H9 (cell line): ENCODE results near the gene CELA3A. TPM values are rescaled to one million over a fixed set of nuclear protein-coding genes. Genes with fewer than 3 reads are reported as not detected.

ENCODE experiments used
- DNase-seq: peaks from one replicate; pipeline ENCODE4 v3.0.0-alpha.2; 2017
- H2AFZ ChIP-seq: one replicate; pipeline ENCODE4 v1.6.1; 2013; ENCODE audit warnings: mild to moderate bottlenecking, low read length, control low read depth, moderate library complexity
- H2AK5ac ChIP-seq: 2 replicates; pipeline ENCODE4 v1.6.1; 2013; ENCODE audit warnings: low read length, control low read depth, mixed read lengths; ENCODE audit not compliant: insufficient read length
- H2BK120ac ChIP-seq: one replicate; pipeline ENCODE4 v1.6.1; 2013; ENCODE audit warnings: low read depth, mild to moderate bottlenecking, low read length, control low read depth, inconsistent platforms; ENCODE audit not compliant: poor library complexity, severe bottlenecking
- H2BK12ac ChIP-seq: 2 replicates; pipeline ENCODE4 v1.6.1; 2013; ENCODE audit warnings: low read length, control low read depth, mixed read lengths, low read depth; ENCODE audit not compliant: insufficient read length
- H2BK15ac ChIP-seq: 2 replicates; pipeline ENCODE4 v1.6.1; 2013; ENCODE audit warnings: low read depth, low read length, control low read depth
- H2BK20ac ChIP-seq: one replicate; pipeline ENCODE4 v1.6.1; 2013; ENCODE audit warnings: low read depth, mild to moderate bottlenecking, low read length, control low read depth, inconsistent platforms; ENCODE audit not compliant: poor library complexity, severe bottlenecking
- H2BK5ac ChIP-seq: 2 replicates; pipeline ENCODE4 v1.6.1; 2013; ENCODE audit warnings: low read length, control low read depth, mixed read lengths; ENCODE audit not compliant: insufficient read length
- H3K14ac ChIP-seq: 2 replicates; pipeline ENCODE4 v1.6.1; 2013; ENCODE audit warnings: low read length, control low read depth; ENCODE audit not compliant: insufficient read depth
- H3K18ac ChIP-seq: 2 replicates; pipeline ENCODE4 v1.6.1; 2013; ENCODE audit warnings: low read depth, mild to moderate bottlenecking, mixed read lengths, low read length, control low read depth; ENCODE audit not compliant: insufficient read length
- H3K23ac ChIP-seq: 2 replicates; pipeline ENCODE4 v1.6.1; 2013; ENCODE audit warnings: low read length, control low read depth, mixed read lengths, low read depth; ENCODE audit not compliant: insufficient read length
- H3K23me2 ChIP-seq: 2 replicates; pipeline ENCODE4 v1.6.1; 2013; ENCODE audit warnings: low read depth, mild to moderate bottlenecking, mixed read lengths, low read length, control low read depth; ENCODE audit not compliant: insufficient read length, poor library complexity, severe bottlenecking
- H3K27ac ChIP-seq: 2 replicates; pipeline ENCODE4 v1.5.1; 2013; ENCODE audit warnings: low read length, control low read depth, mixed read lengths, low read depth; ENCODE audit not compliant: insufficient read length
- H3K27me3 ChIP-seq: 2 replicates; pipeline ENCODE4 v1.6.1; 2013; ENCODE audit warnings: low read length, control low read depth, inconsistent platforms; ENCODE audit not compliant: insufficient read depth
- H3K4ac ChIP-seq: 2 replicates; pipeline ENCODE4 v1.6.1; 2013; ENCODE audit warnings: low read depth, mild to moderate bottlenecking, control low read depth, inconsistent platforms, low read length, moderate library complexity
- H3K4me1 ChIP-seq: 2 replicates; pipeline ENCODE4 v1.6.1; 2013; ENCODE audit warnings: low read length, control low read depth, inconsistent platforms; ENCODE audit not compliant: insufficient read depth
- H3K4me2 ChIP-seq: 2 replicates; pipeline ENCODE4 v1.6.1; 2013; ENCODE audit warnings: low read length, control low read depth, mixed read lengths; ENCODE audit not compliant: insufficient read length, insufficient read depth
- H3K56ac ChIP-seq: 2 replicates; pipeline ENCODE4 v1.6.1; 2013; ENCODE audit warnings: low read depth, mild to moderate bottlenecking, mixed read lengths, low read length, control low read depth; ENCODE audit not compliant: insufficient read length
- H3K79me1 ChIP-seq: 2 replicates; pipeline ENCODE4 v1.6.1; 2013; ENCODE audit warnings: low read depth, mild to moderate bottlenecking, moderate library complexity, low read length, control low read depth, inconsistent platforms; ENCODE audit not compliant: insufficient read depth, poor library complexity, severe bottlenecking
- H3K79me2 ChIP-seq: 2 replicates; pipeline ENCODE4 v1.6.1; 2013; ENCODE audit warnings: low read length, control low read depth, inconsistent platforms; ENCODE audit not compliant: insufficient read depth
- H3K9ac ChIP-seq: 2 replicates; pipeline ENCODE4 v1.6.1; 2013; ENCODE audit warnings: low read length, control low read depth, mixed read lengths; ENCODE audit not compliant: insufficient read length; ENCODE audit errors: extremely low read depth
- H3K9me3 ChIP-seq: one replicate; pipeline ENCODE4 v1.6.1; 2013; ENCODE audit warnings: low read depth, low read length, inconsistent platforms; ENCODE audit not compliant: control insufficient read depth
- H3T11ph ChIP-seq: one replicate; pipeline ENCODE4 v1.6.1; 2013; ENCODE audit warnings: mild to moderate bottlenecking, low read length, control low read depth, inconsistent platforms
- H4K20me1 ChIP-seq: one replicate; pipeline ENCODE4 v1.6.1; 2013; ENCODE audit not compliant: control insufficient read depth, insufficient read length, insufficient read depth
- H4K5ac ChIP-seq: 2 replicates; pipeline ENCODE4 v1.6.1; 2013; ENCODE audit warnings: low read depth, mild to moderate bottlenecking, mixed read lengths, low read length, control low read depth; ENCODE audit not compliant: insufficient read length
- H4K8ac ChIP-seq: replicated peaks from 2 replicates; pipeline ENCODE4 v1.6.1; 2013; ENCODE audit warnings: low read length, control low read depth, mixed read lengths, low read depth; ENCODE audit not compliant: insufficient read length
- H4K91ac ChIP-seq: 2 replicates; pipeline ENCODE4 v1.6.1; 2013; ENCODE audit warnings: low read depth, mild to moderate bottlenecking, moderate library complexity, mixed read lengths, low read length, control low read depth; ENCODE audit not compliant: insufficient read length
- H3K27ac Mint-ChIP-seq, 3 experiments: 2 replicates in 2 of 3; 3 replicates in 1 of 3; pipeline ENCODE4 v1.8.0; 2020 to 2021; ENCODE audit warnings: mixed read lengths in 3 of 3, mild to moderate bottlenecking in 1 of 3, moderate library complexity in 1 of 3
- H3K27me3 Mint-ChIP-seq: 2 replicates; pipeline ENCODE4 v1.8.0; 2021; ENCODE audit warnings: low read depth, mild to moderate bottlenecking, moderate library complexity, mixed read lengths
- H3K36me3 Mint-ChIP-seq, 3 experiments: 2 replicates in 2 of 3; 3 replicates in 1 of 3; pipeline ENCODE4 v1.8.0; 2020 to 2021; ENCODE audit warnings: low read depth in 3 of 3, mixed read lengths in 3 of 3; ENCODE audit not compliant: insufficient read depth in 1 of 3
- H3K4me1 Mint-ChIP-seq, 2 experiments: 2 replicates each; pipeline ENCODE4 v1.8.0; 2020; ENCODE audit warnings: mixed read lengths in 2 of 2
- H3K4me3 Mint-ChIP-seq, 2 experiments: 2 replicates in 1 of 2; 3 replicates in 1 of 2; pipeline ENCODE4 v1.8.0; 2020 to 2021; ENCODE audit warnings: mild to moderate bottlenecking in 2 of 2, mixed read lengths in 2 of 2, moderate library complexity in 1 of 2
- H3K9me3 Mint-ChIP-seq, 2 experiments: 2 replicates in 1 of 2; 3 replicates in 1 of 2; pipeline ENCODE4 v1.8.0; 2020; ENCODE audit warnings: mild to moderate bottlenecking in 2 of 2, mixed read lengths in 2 of 2, moderate library complexity in 1 of 2
- WGBS: extraction: QIAGEN DNeasy Blood & Tissue Kit; methylation state at CpG from one replicate; pipeline ENCODE4 v1.1.7; 2013; ENCODE audit warnings: missing lambda C conversion rate, low lambda C conversion rate, mixed read lengths; ENCODE audit not compliant: insufficient read length; ENCODE audit errors: extremely low coverage; 5-methylcytosine and 5-hydroxymethylcytosine counted together
- total RNA-seq: library from RNA; stranded (reverse); gene quantifications from 2 replicates; pipeline ENCODE4 v1.2.1, GENCODE V29; 2021
- TF ChIP-seq, protein P1 (sequence below): fragments of 200-600 bp; sonication (generic); conservative IDR thresholded peaks from 3 replicates; pipeline ENCODE4 v1.8.0; 2021; ENCODE audit warnings: antibody characterized with exemption, mild to moderate bottlenecking

CELA3A gene
- total RNA-seq, 1 experiment from 2014 or later: not detected

DNA sequence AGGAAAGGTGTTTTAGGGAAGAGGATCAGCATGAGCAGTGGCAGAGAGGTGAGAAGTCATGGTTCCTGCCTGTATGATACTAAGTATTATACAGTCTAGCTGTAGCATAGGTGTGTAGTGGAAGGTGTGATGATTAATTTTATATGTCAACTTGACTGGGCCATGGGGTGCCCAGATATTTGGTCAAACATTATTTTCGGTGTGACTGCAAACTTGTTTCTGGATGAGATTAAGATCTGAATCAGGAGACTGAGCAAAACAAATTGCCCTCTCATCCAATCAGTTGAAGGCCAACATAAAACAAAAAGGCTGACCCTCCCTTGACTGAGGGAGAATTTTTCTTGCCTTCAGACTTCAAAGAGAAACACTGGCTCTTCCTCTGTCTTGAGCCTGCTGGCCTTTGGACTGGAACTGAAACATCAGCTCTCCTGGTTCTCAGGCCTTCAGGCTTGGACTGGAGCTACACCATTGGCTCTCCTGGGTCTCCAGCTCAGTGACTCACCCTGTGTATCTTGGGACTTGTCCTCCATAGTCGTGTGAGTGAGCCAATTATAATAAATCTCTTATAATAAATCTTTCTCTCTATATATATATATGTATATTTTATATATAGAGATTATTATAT is 44.3 kb downstream of the CELA3A start:
- no peaks in the 10 kb centered on the region for H3K79me1 ChIP-seq
- no peak overlapping the region for H3K4ac ChIP-seq
- no peak overlapping the region for H2BK15ac ChIP-seq
- H3K27ac Mint-ChIP-seq: no peak overlapping the region; a peak in 1 of 7 replicates
- H3K4me2 ChIP-seq: no peak overlapping the region
- H3K27me3 ChIP-seq: no peaks in the 10 kb centered on the region
- no peak overlapping the region for H3K9ac ChIP-seq
- no peak overlapping the region for H2BK5ac ChIP-seq
- no peaks in the 10 kb centered on the region for H4K20me1 ChIP-seq
- no peaks in the 10 kb centered on the region for H3K27me3 Mint-ChIP-seq
- H3T11ph ChIP-seq: no peak overlapping the region
- no peaks in the 10 kb centered on the region for H3K23me2 ChIP-seq
- no peak overlapping the region for H4K5ac ChIP-seq
- no peak for DNase-seq
- no peak overlapping the region for H3K23ac ChIP-seq
- no peaks in the 10 kb centered on the region for H3K4me1 ChIP-seq
- H2BK20ac ChIP-seq: no peak overlapping the region
- no peaks in the 10 kb centered on the region for H3K79me2 ChIP-seq
- no peak overlapping the region for H2AK5ac ChIP-seq
- H3K27ac ChIP-seq: no peak overlapping the region
- no peak overlapping the region for H3K4me3 Mint-ChIP-seq
- H3K56ac ChIP-seq: no peak overlapping the region
- H3K14ac ChIP-seq: no peak overlapping the region
- peaks cover 27 to 32% of the 10 kb centered on the region in 2 experiments for H3K4me1 Mint-ChIP-seq
- TF ChIP-seq, protein P1, sequence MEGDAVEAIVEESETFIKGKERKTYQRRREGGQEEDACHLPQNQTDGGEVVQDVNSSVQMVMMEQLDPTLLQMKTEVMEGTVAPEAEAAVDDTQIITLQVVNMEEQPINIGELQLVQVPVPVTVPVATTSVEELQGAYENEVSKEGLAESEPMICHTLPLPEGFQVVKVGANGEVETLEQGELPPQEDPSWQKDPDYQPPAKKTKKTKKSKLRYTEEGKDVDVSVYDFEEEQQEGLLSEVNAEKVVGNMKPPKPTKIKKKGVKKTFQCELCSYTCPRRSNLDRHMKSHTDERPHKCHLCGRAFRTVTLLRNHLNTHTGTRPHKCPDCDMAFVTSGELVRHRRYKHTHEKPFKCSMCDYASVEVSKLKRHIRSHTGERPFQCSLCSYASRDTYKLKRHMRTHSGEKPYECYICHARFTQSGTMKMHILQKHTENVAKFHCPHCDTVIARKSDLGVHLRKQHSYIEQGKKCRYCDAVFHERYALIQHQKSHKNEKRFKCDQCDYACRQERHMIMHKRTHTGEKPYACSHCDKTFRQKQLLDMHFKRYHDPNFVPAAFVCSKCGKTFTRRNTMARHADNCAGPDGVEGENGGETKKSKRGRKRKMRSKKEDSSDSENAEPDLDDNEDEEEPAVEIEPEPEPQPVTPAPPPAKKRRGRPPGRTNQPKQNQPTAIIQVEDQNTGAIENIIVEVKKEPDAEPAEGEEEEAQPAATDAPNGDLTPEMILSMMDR: no peak
- peaks cover 3% of the 10 kb centered on the region in 2 experiments; a peak in 3 of 5 replicates for H3K9me3 Mint-ChIP-seq
- H2AFZ ChIP-seq: no peak overlapping the region
- WGBS: no CpG with 5 or more reads among the region's 2 CpGs
- peaks cover 0 to 4% (median 0%) of the 10 kb centered on the region in 3 experiments; a peak in 2 of 7 replicates for H3K36me3 Mint-ChIP-seq
- no peak overlapping the region for H2BK120ac ChIP-seq
- no peak overlapping the region for H2BK12ac ChIP-seq
- H3K18ac ChIP-seq: no peak overlapping the region
- H4K91ac ChIP-seq: no peak overlapping the region
- no peaks in the 10 kb centered on the region for H3K9me3 ChIP-seq
- no peak overlapping the region for H4K8ac ChIP-seq
